PC-9 (cell line): Measurements from ENCODE around the gene CDH22. TPM values are rescaled to one million over a fixed set of nuclear protein-coding genes. Genes with fewer than 3 reads are reported as not detected.

Source experiments
- BruUV-seq: library from RNA; stranded (reverse); fragments of 400-500 nt; replicated peaks from 2 replicates; lab custom pipeline; 2021; lab: Mats Ljungman, UMichigan
- CTCF ChIA-PET: fragments of 300-600 bp; sonication (Branson Sonifier 250); formaldehyde crosslinking; loops from one replicate; lab custom pipeline; 2022; ENCODE audit warnings: antibody characterized with exemption; lab: Charles Lee
- POLR2A ChIA-PET: fragments of 300-600 bp; sonication (Branson Sonifier 250); formaldehyde crosslinking; loops from one replicate; lab custom pipeline; 2022; ENCODE audit warnings: antibody characterized with exemption; ENCODE audit not compliant: unreplicated experiment; lab: Charles Lee
- DNase-seq, 2 experiments: peaks; one replicate each; pipeline versions ENCODE4 v3.0.0 to v3.0.0-alpha.2; 2015 to 2022; ENCODE audit warnings: mixed read lengths in 1 of 2
- H2AFZ ChIP-seq: fragments of 200-600 bp; sonication (generic); 2 replicates; pipeline ENCODE4 v1.8.1; 2017; ENCODE audit warnings: antibody characterized with exemption
- H3F3A ChIP-seq: fragments of 200-600 bp; sonication (generic); 2 replicates; pipeline ENCODE4 v1.8.1; 2017; ENCODE audit warnings: antibody characterized with exemption, mild to moderate bottlenecking, low read depth; ENCODE audit not compliant: insufficient read depth
- H3K27ac ChIP-seq: fragments of 200-600 bp; sonication (generic); 2 replicates; pipeline ENCODE4 v1.6.1; 2016; ENCODE audit warnings: mixed run types
- H3K27me3 ChIP-seq: fragments of 200-600 bp; sonication (generic); 2 replicates; pipeline ENCODE4 v1.6.1; 2016; ENCODE audit warnings: low read depth, mixed run types; ENCODE audit not compliant: insufficient read depth
- H3K36me3 ChIP-seq: fragments of 200-600 bp; sonication (generic); 2 replicates; pipeline ENCODE4 v1.6.1; 2016; ENCODE audit warnings: low read depth, mixed run types
- H3K4me1 ChIP-seq: fragments of 200-600 bp; sonication (generic); replicated peaks from 2 replicates; pipeline ENCODE4 v1.6.1; 2016; ENCODE audit warnings: mixed run types; ENCODE audit not compliant: insufficient read depth
- H3K4me2 ChIP-seq: fragments of 200-600 bp; sonication (generic); 2 replicates; pipeline ENCODE4 v1.6.1; 2017; ENCODE audit warnings: mixed run types
- H3K4me3 ChIP-seq: fragments of 200-600 bp; sonication (generic); 2 replicates; pipeline ENCODE4 v1.6.1; 2016; ENCODE audit warnings: mixed run types
- H3K79me2 ChIP-seq: fragments of 200-600 bp; sonication (generic); 2 replicates; pipeline ENCODE4 v1.6.1; 2017; ENCODE audit warnings: low read depth, mixed run types
- H3K9me2 ChIP-seq: fragments of 200-600 bp; sonication (generic); 2 replicates; pipeline ENCODE4 v1.8.1; 2017; ENCODE audit warnings: mild to moderate bottlenecking; ENCODE audit not compliant: insufficient read depth
- H3K9me3 ChIP-seq: fragments of 200-600 bp; sonication (generic); 2 replicates; pipeline ENCODE4 v1.8.1; 2016; ENCODE audit warnings: low read depth; ENCODE audit not compliant: insufficient read depth
- H4K20me1 ChIP-seq: fragments of 200-600 bp; sonication (generic); 2 replicates; pipeline ENCODE4 v1.8.1; 2017; ENCODE audit not compliant: insufficient read depth
- CTCF ChIP-seq: fragments of 200-600 bp; sonication (generic); conservative IDR thresholded peaks from 2 replicates; pipeline ENCODE4 v1.6.1; 2017; ENCODE audit warnings: mixed run types, antibody characterized with exemption, mild to moderate bottlenecking, moderate library complexity
- EZH2 ChIP-seq: fragments of 200-600 bp; sonication (generic); IDR thresholded peaks from 2 replicates; pipeline ENCODE4 v1.8.0; 2017; ENCODE audit warnings: antibody characterized with exemption, low read depth
- intact Hi-C: fragments of 100-400 bp; cut with micrococcal nuclease; formaldehyde crosslinking; loops from one replicate; pipeline ENCODE4 v1.10.0; 2022; ENCODE audit not compliant: unreplicated experiment
- total RNA-seq: library from RNA; stranded (reverse); gene quantifications from 2 replicates; pipeline ENCODE4 v1.2.3, GENCODE V29; 2021

Gene CDH22
- total RNA-seq, 1 experiment from 2014 or later = not detected

- Histone ChIP-seq H3K4me3 (no peak overlapping the region), H3K27ac (no peak overlapping the region), H3K27me3 (peaks cover 92% of the 10 kb centered on the region), H3K4me2 (no peak overlapping the region), H3F3A (no peaks in the 10 kb centered on the region), H3K9me3 (no peaks in the 10 kb centered on the region), H3K79me2 (no peaks in the 10 kb centered on the region), H4K20me1 (no peaks in the 10 kb centered on the region), H2AFZ (no peak overlapping the region), H3K9me2 (no peaks in the 10 kb centered on the region), H3K4me1 (no peaks in the 10 kb centered on the region), H3K36me3 (no peaks in the 10 kb centered on the region)
- POLR2A ChIA-PET = no interaction called here
- intact Hi-C loops = no loop called here
- TF ChIP-seq EZH2 (no peak), CTCF (no peak)
- no TSS peak for BruUV-seq
- CTCF ChIA-PET = no interaction called here
- DNase-seq = no peak
These were observed 11.6 kb downstream of the CDH22 start for GRCh38 chr20:46296526-46297250.

DNA sequence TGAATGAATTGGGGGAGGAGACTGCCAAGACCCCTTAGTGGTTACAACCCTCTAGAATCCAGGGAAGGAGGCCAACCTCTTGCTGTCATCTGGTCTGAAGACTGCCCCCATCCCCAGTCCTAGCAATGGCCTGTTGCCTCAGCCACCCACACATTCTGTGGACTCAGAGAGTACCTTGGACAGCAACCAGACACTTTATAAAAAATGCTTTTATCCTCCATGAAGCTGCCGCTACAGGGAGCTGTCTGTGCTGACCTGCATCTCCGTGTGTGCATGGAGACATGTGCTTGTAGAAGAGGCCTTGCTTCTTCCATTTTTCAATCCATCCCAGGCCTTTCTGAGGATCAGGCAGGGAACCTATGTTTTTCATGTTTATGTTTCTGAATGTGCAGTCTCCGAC lies 15.2 kb downstream of the CDH22 start:
- Histone ChIP-seq H2AFZ (no peak overlapping the region), H4K20me1 (no peaks in the 10 kb centered on the region), H3K79me2 (no peaks in the 10 kb centered on the region), H3K9me2 (no peaks in the 10 kb centered on the region), H3K27me3 (peaks cover 99% of the 10 kb centered on the region), H3K27ac (no peak overlapping the region), H3K4me1 (no peaks in the 10 kb centered on the region), H3K9me3 (no peaks in the 10 kb centered on the region), H3K4me3 (no peak overlapping the region), H3F3A (no peaks in the 10 kb centered on the region), H3K4me2 (no peak overlapping the region), H3K36me3 (no peaks in the 10 kb centered on the region)
- ChIA-PET CTCF (no interaction called here), POLR2A (no interaction called here)
- intact Hi-C loops = no loop called here
- DNase-seq = peak in 1 of 2 experiments; percentile 61
- TF ChIP-seq CTCF = no peak
- TF ChIP-seq EZH2 = no peak
- no TSS peak for BruUV-seq

DNA sequence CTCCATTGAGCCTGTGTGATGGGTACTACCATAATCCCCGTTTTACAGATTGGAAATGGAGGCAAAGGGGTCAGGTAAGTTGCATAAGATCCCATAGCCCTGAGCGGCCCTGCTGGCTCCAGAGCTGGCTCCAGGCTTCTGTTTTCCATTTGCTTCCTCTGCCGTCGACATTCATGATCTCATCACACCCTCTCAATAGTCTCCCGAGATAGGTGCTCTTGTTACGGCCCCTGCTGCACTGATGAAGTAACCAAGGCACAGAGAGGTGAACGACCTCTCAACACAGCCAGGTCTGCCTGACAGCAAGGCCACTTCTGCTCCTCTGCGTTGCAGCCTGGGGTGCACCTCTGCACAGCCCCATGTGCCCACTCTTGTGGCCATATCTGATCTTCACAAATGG lies 16.9 kb downstream of the CDH22 start:
- POLR2A ChIA-PET = no interaction called here
- intact Hi-C loops = no loop called here

More for the DNA sequence above, 16.9 kb downstream of the CDH22 start:
- Histone ChIP-seq H3K27ac (no peak overlapping the region), H3F3A (no peaks in the 10 kb centered on the region), H2AFZ (no peak overlapping the region), H3K9me2 (no peaks in the 10 kb centered on the region), H3K79me2 (no peaks in the 10 kb centered on the region), H4K20me1 (no peaks in the 10 kb centered on the region), H3K36me3 (no peaks in the 10 kb centered on the region), H3K9me3 (no peaks in the 10 kb centered on the region), H3K4me1 (no peaks in the 10 kb centered on the region), H3K4me2 (no peak overlapping the region), H3K4me3 (no peak overlapping the region), H3K27me3 (peaks cover 99% of the 10 kb centered on the region)
- no peak for TF ChIP-seq EZH2
- no peak for TF ChIP-seq CTCF
- BruUV-seq = no TSS peak
- no peak for DNase-seq
- CTCF ChIA-PET = no interaction called here
